ENCODE results near the gene ESPNL.

ESPNL gene

GRCh38 chr2:238129166-238130010, 29.2 kb downstream of the ESPNL start:
- TF ChIP-seq POLR2A (IDR thresholded peaks at IDR 0.05; ENCODE audit: low read length) (no peak), GATA1 (IDR thresholded peaks at IDR 0.05; ENCODE audit: low read depth, low read length) (no peak)
- DNase-seq = no peak

GRCh38 chr2:238130111-238130695, 30.1 kb downstream of the ESPNL start:
- no peak for TF ChIP-seq POLR2A (IDR thresholded peaks at IDR 0.05; ENCODE audit: low read length)
- TF ChIP-seq GATA1 (IDR thresholded peaks at IDR 0.05; ENCODE audit: low read depth, low read length) = no peak
- no peak for DNase-seq

GRCh38 chr2:238130696-238131628, 30.8 kb downstream of the ESPNL start:
- no peak for TF ChIP-seq GATA1 (IDR thresholded peaks at IDR 0.05; ENCODE audit: low read depth, low read length)
- TF ChIP-seq POLR2A (IDR thresholded peaks at IDR 0.05; ENCODE audit: low read length) = no peak

GRCh38 chr2:238131761-238132462, 31.8 kb downstream of the ESPNL start:
- DNase-seq = no peak
- TF ChIP-seq POLR2A (IDR thresholded peaks at IDR 0.05; ENCODE audit: low read length) (no peak), GATA1 (IDR thresholded peaks at IDR 0.05; ENCODE audit: low read depth, low read length) (no peak)

More at GRCh38 chr2:238130696-238131628, 30.8 kb downstream of the ESPNL start:
- DNase-seq = no peak

- no peak for TF ChIP-seq POLR2A (IDR thresholded peaks at IDR 0.05; ENCODE audit: low read length)
- TF ChIP-seq GATA1 (IDR thresholded peaks at IDR 0.05; ENCODE audit: low read depth, low read length) = no peak
- DNase-seq = no peak
Measured at GRCh38 chr2:238132463-238133450, 32.6 kb downstream of the ESPNL start.

GRCh38 chr2:238133499-238134392, 33.6 kb downstream of the ESPNL start:
- no peak for DNase-seq
- TF ChIP-seq POLR2A (IDR thresholded peaks at IDR 0.05; ENCODE audit: low read length) (no peak), GATA1 (IDR thresholded peaks at IDR 0.05; ENCODE audit: low read depth, low read length) (no peak)

GRCh38 chr2:238134393-238134785, 34.2 kb downstream of the ESPNL start:
- no peak for DNase-seq
- no peak for TF ChIP-seq POLR2A (IDR thresholded peaks at IDR 0.05; ENCODE audit: low read length)
- TF ChIP-seq GATA1 (IDR thresholded peaks at IDR 0.05; ENCODE audit: low read depth, low read length) = no peak

- TF ChIP-seq GATA1 (IDR thresholded peaks at IDR 0.05; ENCODE audit: low read depth, low read length) = no peak
- DNase-seq = no peak
Measured at GRCh38 chr2:238135601-238136150, 35.5 kb downstream of the ESPNL start.

- TF ChIP-seq POLR2A (IDR thresholded peaks at IDR 0.05; ENCODE audit: low read length) (no peak), GATA1 (IDR thresholded peaks at IDR 0.05; ENCODE audit: low read depth, low read length) (no peak)
- DNase-seq = no peak
Measured at GRCh38 chr2:238136820-238137537, 36.8 kb downstream of the ESPNL start.

- no peak for DNase-seq
- TF ChIP-seq GATA1 (IDR thresholded peaks at IDR 0.05; ENCODE audit: low read depth, low read length) (no peak), POLR2A (IDR thresholded peaks at IDR 0.05; ENCODE audit: low read length) (no peak)
Measured at GRCh38 chr2:238137885-238138284, 37.7 kb downstream of the ESPNL start.
